ENCODE results near the gene RTN4R.

DNA sequence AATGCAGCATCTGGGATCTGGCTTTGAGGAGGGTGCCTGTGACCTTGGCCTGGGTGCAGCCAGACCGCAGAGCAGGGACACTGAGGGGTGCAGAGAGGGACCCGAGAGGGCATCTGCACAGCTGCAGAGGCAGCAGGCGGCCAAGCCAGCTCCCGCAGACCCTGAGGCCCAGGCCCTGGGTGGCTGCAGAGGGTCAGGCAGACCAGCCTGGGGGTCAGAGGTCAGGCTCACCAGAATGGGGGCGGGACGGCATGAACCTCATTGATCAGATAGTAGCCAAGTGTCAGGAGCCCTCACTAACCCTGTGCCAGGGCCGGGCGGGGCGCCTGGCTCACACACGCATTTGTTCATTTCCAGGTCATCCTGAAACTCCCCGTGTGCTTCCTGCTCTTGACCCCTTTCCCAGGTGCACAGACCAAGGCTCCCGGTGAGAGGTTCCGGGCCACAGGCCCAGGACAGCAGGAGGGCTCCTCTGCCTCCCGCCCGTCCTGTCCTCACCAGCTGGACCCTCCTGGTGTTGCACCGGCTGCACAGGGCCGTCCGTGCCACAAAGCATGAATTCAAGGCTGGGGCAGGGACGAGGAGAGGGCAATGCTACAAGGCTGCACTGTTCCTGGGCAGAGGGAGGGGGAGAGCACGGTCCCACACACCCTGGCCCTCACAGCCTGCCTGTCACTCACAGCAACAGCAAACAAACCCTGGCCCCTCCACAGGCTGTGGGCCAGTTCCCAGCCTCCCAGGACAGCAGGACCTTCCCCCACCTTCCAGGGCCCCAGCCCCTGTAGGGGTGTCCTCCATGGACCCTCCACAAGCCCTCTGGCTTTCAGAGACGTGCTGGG lies 3.3 kb downstream of the RTN4R start:
- no peak for TF ChIP-seq POLR2AphosphoS5 (IDR thresholded peaks at IDR 0.05; ENCODE audit: low read depth, low read length)
- no peak for TF ChIP-seq TAF1 (IDR thresholded peaks at IDR 0.05; ENCODE audit: low read depth, low read length)
- no peak for TF ChIP-seq POLR2A (IDR thresholded peaks at IDR 0.05; ENCODE audit: low read depth, low read length)
